Measurements from ENCODE around the gene UVSSA.

Gene UVSSA

DNA sequence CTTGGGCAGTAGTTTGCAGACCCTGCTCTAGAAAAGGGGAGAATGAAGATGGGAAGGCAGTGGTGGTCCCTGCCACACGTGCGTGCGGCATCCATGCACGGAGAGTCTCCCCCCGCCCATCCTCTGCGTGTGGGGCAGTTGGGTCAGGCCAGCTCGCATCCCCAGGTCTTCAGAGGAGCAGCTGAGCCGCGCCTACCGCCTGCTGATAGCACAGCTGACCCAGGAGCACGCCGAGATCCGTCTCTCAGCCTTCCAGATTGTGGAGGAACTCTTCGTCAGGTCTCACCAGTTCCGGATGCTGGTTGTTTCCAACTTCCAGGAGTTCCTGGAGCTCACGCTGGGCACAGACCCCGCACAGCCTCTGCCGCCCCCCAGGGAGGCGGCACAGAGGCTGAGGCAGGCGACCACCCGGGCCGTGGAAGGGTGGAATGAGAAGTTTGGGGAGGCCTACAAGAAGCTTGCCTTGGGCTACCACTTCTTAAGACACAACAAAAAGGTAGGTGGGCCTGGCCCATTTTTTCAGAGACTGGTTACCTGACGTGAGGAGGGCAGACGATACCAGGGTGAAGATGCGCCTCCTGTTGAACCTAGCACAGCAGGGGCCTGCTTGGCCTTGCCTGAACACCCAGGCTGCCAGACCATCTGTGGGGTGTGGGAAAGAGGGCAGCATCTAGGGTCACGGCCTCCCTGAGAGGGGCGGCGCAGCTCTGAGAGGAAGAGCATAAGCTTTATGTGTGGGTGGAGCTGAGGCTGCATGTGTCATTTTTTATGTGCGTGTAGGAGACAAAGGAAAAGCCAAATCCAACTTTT lies 2.6 kb downstream of the UVSSA start:
- DNase-seq (ENCODE audit: low spot score): no peak

DNA sequence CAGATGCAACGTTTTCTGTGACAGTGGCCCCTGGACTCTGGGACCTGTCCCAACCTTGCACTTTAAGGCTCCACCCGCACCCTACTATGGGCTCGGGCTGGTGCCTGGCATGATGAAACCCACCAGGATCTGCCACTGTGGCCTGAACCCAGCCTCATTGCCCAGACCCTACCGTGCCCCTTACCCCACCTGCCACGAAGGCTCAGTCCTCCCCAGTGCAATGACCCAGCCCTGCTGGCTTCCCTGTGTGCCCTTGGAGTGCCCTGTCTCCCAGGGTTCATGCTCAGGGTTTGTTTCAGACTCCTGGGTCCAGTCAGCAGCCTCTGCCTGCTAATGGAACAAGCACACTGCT lies 3.1 kb downstream of the UVSSA start:
- no peak for DNase-seq (ENCODE audit: low spot score)

DNA sequence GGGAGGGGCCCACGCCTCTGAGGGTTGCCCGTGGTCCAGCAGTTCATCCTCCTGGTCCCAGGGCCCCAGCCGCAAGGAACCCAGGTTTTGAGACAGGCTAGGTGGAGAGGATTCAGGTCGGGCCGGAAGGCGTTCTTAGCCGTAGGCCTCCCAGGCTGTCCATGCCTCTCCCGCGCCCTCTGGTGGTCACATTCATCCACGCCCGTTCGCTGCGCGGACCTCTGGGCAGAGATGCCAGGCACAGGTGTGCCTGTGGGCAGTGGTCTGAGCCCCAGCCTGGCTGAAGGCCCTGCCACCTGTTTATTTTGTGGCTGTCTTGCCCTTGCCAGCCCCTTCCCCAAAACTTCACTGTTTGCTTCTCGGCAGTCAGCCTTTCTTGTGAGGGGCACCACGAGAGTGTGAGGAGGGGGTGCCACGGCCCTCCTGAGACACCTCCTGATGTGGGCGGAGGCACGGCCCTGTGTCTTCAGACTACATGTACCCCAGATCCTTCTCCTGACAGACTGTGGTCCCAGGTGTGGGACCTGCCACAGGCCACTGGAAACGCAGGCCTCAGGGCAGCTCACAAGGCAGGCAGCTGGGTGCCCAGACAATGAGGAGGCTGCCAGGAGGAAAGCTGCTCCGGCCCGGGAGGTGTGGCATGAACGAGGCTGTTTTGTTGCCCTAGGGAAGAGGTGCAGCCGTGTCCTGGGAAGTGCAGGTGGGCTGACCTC lies 5.0 kb downstream of the UVSSA start:
- peak; percentile 90 for DNase-seq (ENCODE audit: low spot score)

DNA sequence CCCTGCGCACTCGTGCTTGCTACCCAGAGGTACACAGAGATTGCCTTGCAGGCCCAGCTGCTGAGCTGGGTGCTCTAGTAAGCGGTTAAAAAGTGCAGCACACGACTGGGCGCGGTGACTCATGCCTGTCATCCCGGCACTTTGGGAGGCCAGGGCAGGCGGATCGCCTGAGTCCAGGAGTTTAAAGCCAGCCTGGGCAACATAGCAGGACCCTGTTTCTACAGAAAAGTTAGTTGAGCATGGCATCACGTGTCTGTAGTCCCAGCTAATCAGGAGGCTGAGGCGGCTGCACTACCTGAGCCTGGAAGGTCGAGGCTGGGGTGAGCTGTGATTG lies 5.5 kb downstream of the UVSSA start:
- DNase-seq (ENCODE audit: low spot score): no peak

DNA sequence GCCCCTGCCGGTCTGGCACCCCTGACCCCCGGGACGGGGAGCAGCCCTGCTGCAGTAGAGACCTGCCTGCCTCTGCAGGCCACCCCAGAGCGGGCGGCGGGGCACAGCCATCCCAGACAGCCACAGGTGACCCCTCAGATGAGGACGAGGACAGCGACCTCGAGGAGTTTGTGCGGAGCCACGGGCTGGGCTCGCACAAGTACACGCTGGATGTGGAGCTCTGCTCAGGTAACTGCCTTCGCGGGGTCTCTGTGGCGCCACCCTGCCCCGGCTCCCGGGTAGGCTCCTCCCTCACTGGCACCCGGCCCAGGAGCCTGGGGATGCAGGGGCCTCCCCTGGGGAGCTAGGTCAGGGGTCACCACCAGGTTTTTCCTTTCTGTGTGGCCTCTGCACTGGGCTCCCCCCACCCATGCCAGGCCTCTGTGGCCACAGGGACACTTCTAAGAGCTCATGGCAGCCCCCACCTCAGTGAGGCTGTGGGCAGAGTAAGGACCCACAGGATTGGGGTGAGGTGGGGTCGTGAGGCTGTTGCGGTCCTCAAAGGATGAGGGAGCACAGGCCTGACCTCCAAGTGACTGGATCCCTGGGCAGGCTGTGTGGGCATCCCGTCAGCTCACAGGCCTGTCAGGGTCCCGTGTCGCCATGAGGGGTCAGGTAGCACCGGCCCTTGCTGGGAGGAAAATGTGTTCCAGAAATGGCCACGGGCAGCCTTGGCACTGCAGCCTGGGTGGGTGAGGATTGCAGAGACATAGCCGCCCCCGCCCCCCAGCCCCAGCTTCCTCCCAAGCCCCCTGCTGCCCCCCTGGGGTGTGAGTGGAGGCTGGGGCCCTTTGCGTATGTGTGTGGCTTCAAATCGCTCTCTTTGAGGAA lies 6.4 kb downstream of the UVSSA start:
- no peak for DNase-seq (ENCODE audit: low spot score)

DNA sequence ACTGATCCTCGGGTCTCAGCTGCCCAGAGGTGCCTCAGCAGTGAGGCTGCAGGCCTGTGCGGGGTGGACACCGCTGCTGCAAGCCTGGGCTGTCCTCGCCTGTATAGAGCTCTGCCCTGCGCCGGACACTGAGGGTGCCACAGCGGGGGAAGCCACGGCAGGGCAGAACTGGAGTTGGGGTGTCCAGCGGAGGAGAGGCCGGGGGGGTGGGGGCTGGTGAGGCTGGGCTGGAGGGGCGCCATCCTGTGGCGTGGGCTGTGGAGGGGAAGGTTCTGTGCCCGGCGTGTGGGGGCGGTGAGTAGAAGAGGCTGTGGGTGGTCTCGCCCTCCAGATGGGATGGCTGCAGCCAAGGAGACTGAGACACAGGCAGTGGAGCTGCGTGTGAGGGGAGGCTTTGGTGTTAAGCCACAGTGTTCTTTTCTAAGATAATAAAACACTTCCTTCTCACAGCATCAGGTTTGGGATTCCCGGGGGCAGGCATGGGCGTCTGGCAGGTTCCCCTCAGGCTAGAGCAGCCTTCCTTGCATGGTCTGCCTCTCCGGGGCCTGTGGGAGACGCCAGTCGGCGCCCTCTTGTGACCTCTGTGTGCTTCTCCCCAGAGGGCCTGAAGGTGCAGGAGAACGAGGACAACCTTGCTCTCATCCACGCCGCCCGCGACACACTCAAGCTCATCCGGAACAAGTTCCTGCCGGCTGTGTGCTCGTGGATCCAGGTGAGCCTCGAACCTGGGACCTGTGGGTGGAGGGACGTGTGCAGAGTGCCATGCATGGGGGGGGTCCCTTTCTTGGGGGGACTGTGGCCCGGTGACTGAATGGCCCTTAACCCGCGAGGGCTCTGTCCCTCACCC lies 7.4 kb downstream of the UVSSA start:
- DNase-seq (ENCODE audit: low spot score): no peak

DNA sequence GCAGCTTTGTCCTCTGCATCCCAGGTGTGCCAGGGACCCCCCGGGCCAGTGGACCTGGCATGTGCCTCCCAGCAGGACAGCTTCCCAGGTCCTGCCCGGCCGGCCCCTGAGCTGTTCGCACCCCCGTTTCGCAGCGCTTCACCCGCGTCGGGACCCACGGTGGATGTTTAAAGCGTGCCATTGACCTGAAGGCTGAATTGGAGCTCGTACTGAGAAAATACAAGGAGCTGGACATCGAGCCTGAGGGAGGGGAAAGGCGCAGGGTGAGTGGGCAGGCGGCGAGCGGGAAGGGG lies 7.9 kb downstream of the UVSSA start:
- DNase-seq (ENCODE audit: low spot score): no peak

DNA sequence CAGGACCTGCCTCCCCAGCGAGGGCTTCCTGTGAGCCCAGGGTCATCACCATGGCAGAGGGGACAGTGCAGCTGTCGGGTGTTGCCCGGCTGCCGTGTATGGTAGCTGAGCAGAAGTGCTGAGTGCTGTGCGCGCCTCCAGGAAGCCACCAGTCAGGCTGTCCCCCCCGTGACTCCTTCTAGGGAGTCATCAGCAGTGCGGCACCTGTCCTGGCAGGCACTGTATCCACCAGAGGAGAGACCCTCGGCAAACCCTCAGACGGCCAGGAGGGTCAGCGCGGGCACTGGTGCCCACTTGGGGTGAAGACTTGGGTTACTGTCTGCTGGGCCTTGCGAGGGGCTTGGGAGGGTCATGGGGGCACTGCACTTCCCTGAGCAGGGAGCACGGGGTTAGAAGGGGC lies 8.4 kb downstream of the UVSSA start:
- DNase-seq (ENCODE audit: low spot score): no peak

DNA sequence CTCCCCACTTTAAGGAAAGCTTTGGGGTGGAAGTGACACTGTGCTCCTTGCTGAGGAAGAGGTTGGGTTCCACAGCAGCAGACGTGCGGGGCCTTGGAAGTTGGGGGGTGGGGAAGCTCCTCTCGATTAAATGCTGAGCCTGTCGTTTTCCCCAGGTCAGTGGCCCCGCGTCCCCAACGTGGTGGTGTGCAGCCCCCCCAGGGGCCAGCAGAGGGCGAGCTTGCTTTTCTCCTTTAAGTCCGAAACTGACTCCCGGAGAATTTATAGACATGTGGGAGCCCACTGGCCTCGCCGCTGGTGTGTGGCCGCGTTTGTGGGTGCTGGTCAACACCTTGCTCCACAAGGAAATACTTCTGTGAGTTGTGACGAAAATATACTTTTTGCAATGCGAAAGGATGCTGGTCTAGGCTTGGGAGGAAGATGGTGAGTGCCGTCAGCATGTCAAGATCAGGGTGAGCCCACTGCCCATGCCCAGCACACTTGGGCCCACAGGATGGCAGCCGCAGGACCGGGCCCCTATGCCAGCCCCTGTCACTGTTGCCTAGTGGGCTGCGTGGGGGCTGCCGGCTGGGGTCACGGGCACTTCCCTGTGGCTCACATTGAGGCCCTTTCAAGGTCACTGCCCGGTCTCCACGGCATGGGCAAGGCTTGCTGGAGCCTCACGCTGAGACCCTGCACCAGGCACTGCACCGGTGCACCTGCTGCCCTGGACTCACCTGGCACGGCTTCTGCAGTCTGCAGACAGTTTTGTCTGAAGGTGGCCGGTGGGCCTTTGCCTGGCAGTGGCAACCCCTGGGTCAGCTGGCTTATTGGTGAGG lies 9.4 kb downstream of the UVSSA start:
- peak; percentile 86 for DNase-seq (ENCODE audit: low spot score)

DNA sequence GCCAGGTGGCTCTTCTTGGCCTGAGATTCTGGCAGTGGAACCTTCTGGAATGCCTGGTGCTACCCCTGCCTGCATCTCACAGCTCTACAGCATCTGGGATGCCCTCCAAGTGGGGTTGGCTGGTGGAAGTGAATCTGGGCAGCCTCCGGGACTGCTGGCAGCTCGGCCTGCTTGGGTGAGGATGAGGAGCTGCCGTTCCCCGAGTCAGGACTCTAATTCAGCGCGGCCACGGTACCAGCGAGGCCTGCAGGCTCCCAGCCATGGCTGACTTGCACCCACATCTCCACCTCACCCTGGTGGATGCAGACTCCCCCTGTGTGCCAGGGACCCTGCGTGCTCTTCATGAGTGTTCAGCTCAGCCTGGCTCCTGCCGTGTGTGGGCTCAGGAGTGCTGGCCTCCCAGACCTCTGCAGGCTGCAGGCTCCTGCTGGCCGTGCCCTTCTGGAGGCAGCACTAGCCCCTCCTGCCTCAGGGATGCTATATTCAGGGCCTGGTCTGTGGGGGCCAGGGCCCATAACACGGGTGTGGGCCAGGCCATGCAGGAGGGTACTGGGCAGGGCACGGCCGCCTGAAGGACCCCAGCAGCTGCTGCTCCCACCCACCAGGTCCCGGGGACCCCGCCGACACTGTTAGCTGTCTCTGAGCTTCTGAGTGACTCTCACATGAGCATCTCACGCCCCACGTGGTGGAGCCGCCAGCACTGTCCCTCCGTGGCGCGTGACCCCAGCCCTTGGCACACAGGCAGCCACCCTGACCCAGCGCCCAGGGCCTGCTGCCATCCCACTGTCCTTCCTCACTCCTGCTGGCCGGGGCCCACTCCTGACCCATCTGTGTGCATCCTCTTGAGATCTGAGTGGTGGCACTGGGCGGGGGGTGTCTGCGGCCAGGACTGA lies 10.6 kb downstream of the UVSSA start:
- no peak for DNase-seq (ENCODE audit: low spot score)

DNA sequence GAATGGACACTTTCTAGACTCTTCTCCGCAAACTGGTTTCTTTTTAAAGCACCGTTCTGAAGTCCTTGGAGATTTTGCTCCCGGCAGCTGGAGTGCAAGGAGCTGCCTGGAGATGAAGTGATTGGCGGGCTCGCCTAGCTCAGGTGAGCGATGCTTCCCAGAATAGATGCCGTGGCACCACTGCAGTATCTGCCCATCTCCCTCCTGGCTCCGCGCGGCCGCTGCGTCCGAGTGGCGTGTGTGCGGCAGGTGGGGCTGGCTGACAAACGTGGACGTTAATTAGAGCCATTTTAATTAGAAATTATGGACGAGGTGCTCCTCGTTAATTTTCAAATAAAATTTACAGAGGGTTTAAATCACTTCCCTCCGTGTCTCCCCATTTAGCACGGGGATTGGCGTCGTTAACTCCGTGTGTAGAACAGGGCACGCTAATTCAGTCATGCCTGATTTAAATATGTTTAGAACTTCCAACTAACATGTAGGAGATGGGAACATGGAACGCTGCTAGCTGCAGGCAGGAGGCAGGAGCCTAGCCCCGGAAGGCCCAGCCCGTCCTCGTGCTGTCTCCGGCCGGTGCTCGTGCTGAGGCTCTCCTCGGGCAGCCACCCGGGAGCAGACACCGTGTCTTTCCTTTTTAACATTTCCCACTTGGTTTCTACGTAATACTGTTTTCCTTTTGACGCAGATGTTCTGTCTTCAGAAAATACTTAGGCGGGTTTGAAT lies 11.6 kb downstream of the UVSSA start:
- DNase-seq (ENCODE audit: low spot score): no peak

DNA sequence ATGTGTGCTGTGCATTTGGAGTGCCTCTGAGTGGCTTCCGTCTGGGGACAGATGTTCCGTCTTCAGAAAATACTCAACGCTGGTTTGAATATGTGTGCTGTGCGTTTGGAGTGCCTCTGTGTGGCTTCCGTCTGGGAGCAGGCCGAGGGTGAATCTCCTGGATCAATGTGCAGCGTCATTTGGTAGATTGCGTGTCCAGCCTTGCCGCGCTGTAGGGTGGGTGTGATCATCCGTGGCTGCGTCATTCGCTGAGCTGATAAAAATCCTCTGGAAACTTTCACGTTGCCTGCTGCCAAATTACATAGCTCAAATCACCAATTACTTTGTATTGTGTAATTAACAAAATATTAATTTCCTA lies 12.1 kb downstream of the UVSSA start:
- no peak for DNase-seq (ENCODE audit: low spot score)

DNA sequence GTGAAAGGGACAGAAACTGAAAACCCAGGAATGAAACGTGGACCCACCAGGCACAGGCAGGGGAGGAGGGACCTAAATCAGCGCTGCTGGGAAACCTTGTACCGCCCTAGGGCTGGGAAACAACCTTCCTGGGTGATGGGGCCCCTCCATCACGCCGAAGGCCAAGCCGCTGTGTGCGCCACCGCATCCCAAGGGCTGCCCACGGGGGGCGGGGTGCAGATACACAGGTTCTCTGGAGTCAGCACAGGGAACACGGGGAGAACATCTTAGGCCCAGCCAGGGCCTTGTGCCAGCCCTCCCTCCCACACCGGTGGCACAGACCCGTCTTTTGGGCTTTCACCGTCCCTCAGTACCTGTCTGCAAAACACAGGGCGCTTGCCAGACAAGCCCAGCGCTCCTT lies 13.0 kb downstream of the UVSSA start:
- no peak for DNase-seq (ENCODE audit: low spot score)

DNA sequence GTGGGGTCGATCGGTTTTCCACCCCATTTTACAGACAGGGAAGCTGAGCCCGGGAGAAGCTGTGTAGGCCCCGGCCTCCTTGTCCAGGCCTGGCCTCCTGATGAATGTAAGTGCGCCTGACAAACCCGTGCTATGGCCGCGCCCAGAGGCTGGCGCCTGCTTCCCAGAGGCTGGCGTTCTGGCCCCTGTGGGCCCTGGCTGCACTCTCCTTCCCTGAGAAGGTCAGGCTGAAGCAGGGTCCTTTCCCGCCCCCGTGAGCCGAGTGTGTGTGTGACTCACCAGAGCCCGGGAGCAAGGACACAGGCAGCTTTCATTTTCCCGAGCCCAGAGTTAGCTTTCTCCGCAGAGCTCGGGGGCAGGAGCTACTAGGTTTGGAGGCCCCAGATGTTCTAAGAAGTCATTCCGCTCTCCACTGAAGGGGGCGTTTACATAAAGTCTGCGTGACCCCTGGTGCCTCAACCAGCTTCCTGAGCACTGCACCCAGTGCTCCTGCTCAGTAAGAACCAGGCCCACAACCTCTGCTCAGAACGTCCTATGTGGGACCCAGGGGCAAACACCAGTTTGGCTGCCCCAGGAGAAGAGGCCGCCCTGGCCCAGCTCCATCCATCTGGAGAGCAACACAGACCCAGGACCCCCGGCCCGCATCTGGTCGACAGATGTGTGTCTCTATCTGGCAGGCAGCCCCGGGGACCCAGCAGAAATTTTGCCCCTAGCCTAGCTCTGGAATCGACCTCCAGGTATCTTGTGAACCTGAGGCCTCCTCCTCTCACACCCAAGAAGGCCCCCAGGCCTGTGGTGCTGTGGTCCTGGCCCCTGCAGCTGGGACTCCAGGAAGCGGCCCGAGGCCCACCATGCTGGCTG lies 13.6 kb downstream of the UVSSA start:
- no peak for DNase-seq (ENCODE audit: low spot score)

DNA sequence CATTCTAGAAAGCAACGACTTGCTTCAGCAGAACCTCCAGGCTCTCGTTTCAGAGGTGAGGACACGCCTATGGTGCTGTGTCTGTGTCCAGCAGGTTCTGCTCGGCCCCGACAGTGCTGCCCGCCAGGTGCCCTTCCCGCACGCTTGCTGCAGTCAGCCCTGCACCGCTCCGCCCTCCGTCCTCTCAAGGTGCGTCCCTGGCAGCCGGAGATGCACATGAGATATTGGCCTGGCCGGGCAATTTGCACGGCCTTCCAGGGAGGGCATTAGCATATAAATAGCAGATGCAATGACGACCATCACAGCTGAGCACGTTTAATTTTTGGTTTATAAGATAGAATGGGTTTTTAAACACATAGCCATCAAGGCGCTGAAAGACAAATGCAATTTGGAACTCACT lies 14.4 kb downstream of the UVSSA start:
- DNase-seq (ENCODE audit: low spot score): no peak

DNA sequence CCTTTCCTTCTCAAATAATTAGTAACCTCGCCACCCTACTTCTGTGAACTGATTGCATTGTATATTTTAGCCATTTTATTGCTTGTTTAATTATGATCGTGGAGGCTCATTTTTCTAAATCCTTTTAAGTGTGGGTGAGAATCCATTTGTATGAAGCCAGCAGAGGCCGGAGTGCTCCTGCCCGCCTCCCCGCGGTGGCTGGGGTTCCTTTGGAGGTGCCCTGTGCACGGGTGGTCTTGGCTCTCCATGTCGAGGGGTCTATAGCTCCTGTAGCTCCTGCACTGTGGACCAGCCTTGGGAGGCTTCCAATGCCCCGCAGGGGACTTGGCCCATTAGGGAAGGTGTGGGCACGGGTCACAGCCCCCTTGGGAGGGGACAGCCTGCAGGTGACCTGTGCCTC lies 15.0 kb downstream of the UVSSA start:
- DNase-seq (ENCODE audit: low spot score): no peak

DNA sequence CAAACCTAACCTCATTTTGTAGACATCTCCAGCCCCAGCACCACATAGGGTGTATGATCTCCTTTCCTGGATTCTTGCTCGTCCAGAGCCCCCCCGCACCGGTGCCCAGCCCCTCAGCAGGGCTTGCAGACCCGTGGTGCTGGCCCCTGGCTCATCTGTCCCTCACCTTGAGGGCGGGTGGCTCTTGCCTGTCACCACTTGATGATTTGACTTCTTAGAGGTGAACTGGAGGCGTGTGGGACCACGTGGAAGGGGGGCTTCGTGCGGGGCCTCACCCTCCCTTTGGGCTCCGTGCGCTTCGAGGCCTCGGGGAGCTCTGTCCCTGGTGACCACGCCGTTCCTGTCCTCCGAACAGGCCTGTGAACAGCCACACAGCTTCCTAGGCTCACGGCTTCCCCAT lies 15.5 kb downstream of the UVSSA start:
- no peak for DNase-seq (ENCODE audit: low spot score)

DNA sequence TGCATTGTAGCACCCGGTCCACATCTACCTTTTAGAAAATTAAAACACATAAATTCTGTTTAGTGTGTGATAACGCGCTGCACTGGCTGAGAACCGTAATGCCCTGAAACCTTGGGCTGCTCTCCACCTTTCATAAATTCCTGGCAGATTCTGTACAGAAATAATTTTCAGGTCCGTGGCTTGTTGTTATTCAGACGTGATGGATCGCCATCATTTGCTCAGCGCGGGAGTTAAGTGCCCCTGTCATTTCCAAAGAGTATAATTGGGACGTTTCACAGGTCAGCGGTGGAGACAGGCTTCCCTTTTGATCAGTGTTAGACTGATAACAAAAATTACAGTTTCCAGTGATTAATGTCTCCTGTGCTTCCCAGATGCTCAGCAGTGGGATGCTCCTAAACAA lies 16.5 kb downstream of the UVSSA start:
- DNase-seq (ENCODE audit: low spot score): no peak

DNA sequence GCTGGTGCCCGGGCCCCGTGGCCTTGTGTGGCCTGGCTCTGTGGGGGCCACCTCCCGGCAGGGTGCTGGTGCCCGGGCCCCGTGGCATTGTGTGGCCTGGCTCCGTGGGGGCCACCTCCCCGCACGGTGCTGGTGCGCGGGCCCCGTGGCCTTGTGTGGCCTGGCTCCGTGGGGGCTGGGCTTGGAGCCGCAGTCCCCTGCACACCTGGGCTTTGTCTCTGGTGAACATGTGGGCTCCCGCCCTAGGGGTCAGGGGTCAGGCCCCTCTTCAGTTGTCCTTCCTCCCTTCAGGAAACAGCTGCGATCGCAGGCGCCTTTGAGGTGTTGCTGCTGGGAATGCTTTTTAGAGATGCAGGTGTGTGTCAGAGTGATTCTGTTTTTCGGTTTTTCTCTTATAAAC lies 17.2 kb downstream of the UVSSA start:
- no peak for DNase-seq (ENCODE audit: low spot score)

Data from iPS-NIHi11 (cell line).